ENCODE data around the gene NAB2.

Gene NAB2

DNA sequence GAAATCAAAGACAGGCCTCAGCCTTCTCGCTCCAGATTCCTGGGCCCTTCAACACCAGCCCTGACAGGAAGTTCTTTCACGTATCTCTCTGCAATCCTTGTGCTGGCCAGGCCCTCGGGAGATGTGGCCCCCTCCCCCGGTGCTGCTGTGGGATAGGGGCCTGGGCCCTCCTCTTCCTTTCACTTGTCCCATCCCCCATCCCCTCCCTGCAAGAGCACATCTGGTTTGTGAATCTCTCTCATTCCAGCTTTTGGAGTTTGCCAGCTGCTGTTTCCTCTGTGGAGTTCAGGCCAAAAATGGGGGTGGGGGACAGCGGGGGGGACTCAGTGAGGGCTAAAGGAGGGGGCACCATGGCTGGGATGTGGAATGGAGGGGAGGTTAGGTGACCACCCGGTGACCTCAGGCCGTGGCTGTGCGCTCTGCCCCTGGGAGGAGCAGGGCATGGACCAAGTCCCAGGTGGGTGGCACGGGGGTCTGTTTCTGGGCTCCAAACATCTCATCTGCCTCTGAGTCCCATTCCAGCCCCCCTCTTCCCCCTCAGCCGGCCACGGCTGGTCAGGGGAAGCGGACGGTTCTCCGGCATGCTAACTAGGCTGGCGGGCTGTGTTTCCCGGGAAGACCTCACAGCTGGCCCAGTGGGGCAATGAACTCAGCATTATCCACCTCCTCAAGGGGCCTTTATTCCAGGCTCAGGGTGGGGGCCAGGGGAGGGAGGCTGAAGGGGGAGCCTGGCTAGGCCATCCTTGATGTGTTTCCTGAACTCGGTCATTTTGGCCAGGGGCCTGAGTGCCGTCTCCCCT, 46.8 kb downstream of the NAB2 start:
- no peak for DNase-seq

- DNase-seq: peak; percentile 62
Observed at GRCh38 chr12:57138526-57139272, 49.8 kb downstream of the NAB2 start.

DNA sequence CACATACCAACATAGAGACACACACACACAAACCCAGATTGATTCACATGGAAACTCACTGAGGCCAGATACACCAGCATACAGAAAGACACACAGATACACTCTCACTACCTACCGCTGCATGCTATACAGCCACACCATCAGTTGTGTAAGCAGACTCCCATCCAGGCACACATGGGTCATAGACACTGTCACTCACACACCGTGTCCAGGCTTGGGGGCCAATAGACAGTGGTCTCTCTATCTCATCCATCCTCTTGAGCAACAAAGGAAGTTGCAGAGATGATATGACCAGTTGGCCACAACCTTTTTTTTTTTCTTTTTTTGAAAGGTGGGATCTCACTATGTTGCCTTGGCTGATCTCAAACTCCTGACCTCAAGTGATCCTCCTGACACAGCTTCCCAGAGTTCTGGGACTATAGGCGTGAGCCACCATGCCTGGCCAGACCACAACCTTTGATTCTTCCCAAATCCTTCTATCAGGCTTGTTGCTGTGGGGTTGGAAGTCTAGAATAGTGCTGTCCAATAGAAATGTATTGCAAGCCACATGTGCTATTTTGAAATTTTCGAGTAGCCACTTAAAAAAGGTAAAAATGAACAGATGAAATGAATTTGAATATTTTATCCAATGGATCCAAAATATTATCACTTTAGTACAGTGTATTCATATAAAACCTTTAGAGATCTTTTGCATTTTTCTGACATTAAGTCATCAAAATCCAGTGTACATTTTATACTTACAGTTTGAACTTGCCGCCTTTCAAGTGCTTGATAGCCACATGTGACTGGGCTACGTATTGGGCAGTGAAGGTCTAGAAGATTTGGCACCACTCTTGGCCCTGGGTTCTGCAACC, 51.1 kb downstream of the NAB2 start:
- no peak for DNase-seq

DNA sequence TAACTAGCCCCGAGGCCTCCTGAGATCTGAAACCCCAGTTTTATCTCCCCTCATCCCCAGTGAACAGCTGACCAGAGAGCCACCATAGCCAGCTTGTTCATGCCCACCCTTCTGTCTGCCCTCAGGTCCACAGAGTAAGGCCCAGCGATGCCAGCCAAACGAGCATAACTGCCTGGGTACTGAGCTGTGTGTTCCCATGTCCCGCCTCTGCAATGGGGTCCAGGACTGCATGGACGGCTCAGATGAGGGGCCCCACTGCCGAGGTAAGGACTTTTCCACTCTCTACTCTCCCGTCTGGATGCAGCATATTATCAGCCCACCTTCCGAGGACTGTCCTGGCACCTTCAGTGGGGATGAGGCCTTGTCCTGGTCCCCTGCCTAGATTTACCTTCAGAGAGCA, 52.3 kb downstream of the NAB2 start:
- DNase-seq: no peak

DNA sequence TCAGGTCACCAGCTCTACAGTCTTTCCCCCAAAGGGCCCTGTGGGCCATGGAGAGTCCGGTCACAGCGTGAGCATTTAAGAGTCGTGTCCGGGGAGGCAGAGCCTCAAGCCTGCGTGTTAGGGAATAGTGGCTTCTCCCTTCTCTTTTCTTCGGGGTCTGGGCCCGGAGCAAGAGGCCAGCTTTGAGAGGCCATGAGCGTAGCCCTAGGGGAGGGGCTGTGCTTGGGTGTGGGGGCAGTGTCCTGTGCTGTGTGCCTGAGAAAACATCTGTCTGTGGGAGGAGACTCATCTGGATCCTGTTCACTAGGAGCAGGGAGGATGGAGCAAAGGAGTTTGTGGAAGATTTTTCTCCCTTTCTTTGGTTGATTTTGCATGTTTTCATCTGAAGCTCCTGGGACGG, 53.2 kb downstream of the NAB2 start:
- DNase-seq: no peak

- no peak for DNase-seq
Observed at GRCh38 chr12:57142727-57143126, 53.8 kb downstream of the NAB2 start.

DNA sequence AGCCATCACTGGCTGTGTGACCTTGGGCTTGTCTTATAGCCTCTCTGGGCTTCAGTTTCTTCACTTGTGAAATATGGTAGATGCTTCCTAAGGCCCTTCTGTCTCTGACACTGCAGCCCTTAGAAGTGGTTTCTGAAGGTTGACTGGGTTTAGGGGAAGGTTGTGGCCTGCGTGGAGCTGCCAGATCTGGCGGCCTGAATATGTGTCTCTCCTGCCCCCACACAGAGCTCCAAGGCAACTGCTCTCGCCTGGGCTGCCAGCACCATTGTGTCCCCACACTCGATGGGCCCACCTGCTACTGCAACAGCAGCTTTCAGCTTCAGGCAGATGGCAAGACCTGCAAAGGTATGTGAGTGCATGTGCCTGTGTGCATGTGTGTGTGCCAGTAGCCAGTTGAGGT, 54.5 kb downstream of the NAB2 start:
- no peak for DNase-seq
